GM18951 (cell line): Measurements from ENCODE around the gene SYTL4.
"Not testable (repeated sequence)": the region's sequence is repeated elsewhere in the genome, so short reads cannot be mapped to it uniquely, and the experiment has no call there.

Source experiments
- POLR2A ChIP-seq: IDR thresholded peaks from 4 replicates; pipeline ENCODE4 v1.6.1; 2011; ENCODE audit warnings: mild to moderate bottlenecking; ENCODE audit not compliant: insufficient read length, insufficient read depth; ENCODE audit errors: extremely low read depth
- in situ Hi-C: fragments of 300-500 bp; cut with MboI; formaldehyde crosslinking; loops from one replicate; pipeline ENCODE4 v1.12.0; 2022; ENCODE audit warnings: low sequenced_read_pairs, mixed read lengths, inconsistent platforms; ENCODE audit not compliant: unreplicated experiment

SYTL4 gene

GRCh38 chrX:100731441-100732281 lies at the start of gene SYTL4:
Gene SYTL4, minus strand, starts transcription at chrX:100732121. Its CDS starts 30,084 bp downstream, at chrX:100702037.
- TF ChIP-seq POLR2A: no peak
- in situ Hi-C loops: no loop called here

- in situ Hi-C loops: loop anchor here (5.0 to 25.0 kb wide), 2 partner anchors 82 to 257 kb away; no protein-coding TSS in a partner anchor
Measured at GRCh38 chrX:100769439-100769838, 37.5 kb upstream of the SYTL4 start.

- TF ChIP-seq POLR2A: no peak
Measured at GRCh38 chrX:100768679-100769338, 36.9 kb upstream of the SYTL4 start.

GRCh38 chrX:100750883-100751282 lies 19.0 kb upstream of the SYTL4 start:
- in situ Hi-C loops: loop anchor here (25.0 kb wide), 1 partner anchor 239 kb away; no protein-coding TSS in a partner anchor
- no peak for TF ChIP-seq POLR2A

More at GRCh38 chrX:100768679-100769338, 36.9 kb upstream of the SYTL4 start:
- in situ Hi-C loops: loop anchor here (5.0 to 25.0 kb wide), 2 partner anchors 82 to 257 kb away; no protein-coding TSS in a partner anchor

GRCh38 chrX:100748108-100748507 lies 16.2 kb upstream of the SYTL4 start:
- in situ Hi-C loops: no loop called here
- TF ChIP-seq POLR2A: no peak

GRCh38 chrX:100747703-100748102 lies 15.8 kb upstream of the SYTL4 start:
- in situ Hi-C loops: no loop called here
- TF ChIP-seq POLR2A: no peak

- in situ Hi-C loops: no loop called here
- TF ChIP-seq POLR2A: no peak
Measured at GRCh38 chrX:100747090-100747489, 15.2 kb upstream of the SYTL4 start.

- in situ Hi-C loops: no loop called here
- no peak for TF ChIP-seq POLR2A
Measured at GRCh38 chrX:100745806-100746537, 14.1 kb upstream of the SYTL4 start.

- no peak for TF ChIP-seq POLR2A
Measured at GRCh38 chrX:100745205-100745604, 13.3 kb upstream of the SYTL4 start.

GRCh38 chrX:100743009-100743607 lies 11.2 kb upstream of the SYTL4 start:
- TF ChIP-seq POLR2A: no peak
- in situ Hi-C loops: no loop called here

More at GRCh38 chrX:100745205-100745604, 13.3 kb upstream of the SYTL4 start:
- in situ Hi-C loops: no loop called here

GRCh38 chrX:100724006-100724405 lies 7.9 kb downstream of the SYTL4 start:
- in situ Hi-C loops: not testable (repeated sequence)

GRCh38 chrX:100721328-100721727 lies 10.6 kb downstream of the SYTL4 start:
- in situ Hi-C loops: no loop called here
- no peak for TF ChIP-seq POLR2A

GRCh38 chrX:100720301-100720700 lies 11.6 kb downstream of the SYTL4 start:
- in situ Hi-C loops: no loop called here
- no peak for TF ChIP-seq POLR2A
